A172 (cell line): ENCODE measurements around the gene SPACDR. TPM values are rescaled to one million over a fixed set of nuclear protein-coding genes. Genes with fewer than 3 reads are reported as not detected.

Experiments used
- DNase-seq: peaks from one replicate; pipeline ENCODE4 v3.0.0-alpha.2; 2015; ENCODE audit warnings: low spot score
- total RNA-seq: library from RNA; depleted of rRNA; stranded (reverse); fragments of >200 nt; shearing (Covaris generic); gene quantifications from 2 replicates; pipeline ENCODE4 v1.2.3, GENCODE V29; 2014

The SPACDR gene
- total RNA-seq, 1 experiment from 2014 or later: 8.3 TPM

- DNase-seq: no peak
These were observed 29.5 kb downstream of the SPACDR start for GRCh38 chr7:100434297-100435144.

GRCh38 chr7:100433592-100434296 lies 30.3 kb downstream of the SPACDR start:
- no peak for DNase-seq

GRCh38 chr7:100433276-100433591 lies 30.8 kb downstream of the SPACDR start:
- no peak for DNase-seq

GRCh38 chr7:100432621-100433275 lies 31.3 kb downstream of the SPACDR start:
- DNase-seq: no peak

- DNase-seq: no peak
These were observed 32.0 kb downstream of the SPACDR start for GRCh38 chr7:100432053-100432452.

GRCh38 chr7:100431286-100431735 lies 32.7 kb downstream of the SPACDR start:
- no peak for DNase-seq

- DNase-seq: no peak
These were observed 33.4 kb downstream of the SPACDR start for GRCh38 chr7:100430493-100431285.

- peak; percentile 95 for DNase-seq
These were observed 34.2 kb downstream of the SPACDR start, which contains the start of gene MEPCE for GRCh38 chr7:100429637-100430492. Gene MEPCE, plus strand, starts transcription at chr7:100429831. Its CDS starts 188 bp downstream, at chr7:100430019.

- DNase-seq: peak; percentile 99
These were observed 35.0 kb downstream of the SPACDR start for GRCh38 chr7:100428967-100429636.

- peak; percentile 94 for DNase-seq
These were observed 35.7 kb downstream of the SPACDR start, which contains the start of gene ZCWPW1 for GRCh38 chr7:100428199-100428966. Gene ZCWPW1, minus strand, starts transcription at chr7:100428703. Its CDS starts 8,054 bp downstream, at chr7:100420649.

- no peak for DNase-seq
These were observed 36.3 kb downstream of the SPACDR start for GRCh38 chr7:100427762-100428198.

GRCh38 chr7:100426516-100426915 lies 37.5 kb downstream of the SPACDR start:
- no peak for DNase-seq

- no peak for DNase-seq
These were observed 38.7 kb downstream of the SPACDR start for GRCh38 chr7:100425347-100425746.

GRCh38 chr7:100423315-100423714 lies 40.7 kb downstream of the SPACDR start:
- no peak for DNase-seq

GRCh38 chr7:100419660-100420226 lies 44.3 kb downstream of the SPACDR start:
- no peak for DNase-seq

GRCh38 chr7:100418930-100419659 lies 45.0 kb downstream of the SPACDR start:
- no peak for DNase-seq

- no peak for DNase-seq
These were observed 48.6 kb downstream of the SPACDR start for GRCh38 chr7:100415448-100415847.

- DNase-seq: no peak
These were observed 50.2 kb downstream of the SPACDR start for GRCh38 chr7:100413889-100414288.
